ENCODE data around the gene STX1B.
A peak's percentile ranks its signal among the peaks of the same experiment; 100 is the strongest.
"Not testable (repeated sequence)": the region's sequence is repeated elsewhere in the genome, so short reads cannot be mapped to it uniquely, and the experiment has no call there.

The STX1B gene

DNA sequence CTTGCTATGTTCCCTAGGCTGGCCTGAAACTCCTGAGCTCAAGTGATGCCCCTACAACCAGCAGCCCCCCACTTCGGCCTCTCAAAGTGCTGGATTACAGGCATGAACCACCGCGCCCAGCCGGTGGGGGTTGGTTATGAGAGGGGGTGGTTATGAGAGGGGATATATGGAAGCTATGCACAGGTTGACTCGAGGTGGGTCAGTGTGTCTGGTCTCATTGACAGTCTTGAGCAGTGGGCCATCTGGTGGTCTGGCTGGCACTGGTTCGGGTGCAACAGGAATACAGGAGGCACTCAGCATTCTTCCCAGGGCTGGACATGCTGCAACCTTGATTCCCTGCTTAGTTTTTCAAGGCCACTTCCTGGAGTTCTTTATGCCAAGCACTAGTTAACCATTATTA, 5.6 kb upstream of the STX1B start:
- no peak for DNase-seq (ENCODE audit: extremely low read depth, low read depth)
- H3K4me3 ChIP-seq (replicated peaks; ENCODE audit: low read depth, low read length) = no peak overlapping the region
- no peak for TF ChIP-seq CTCF (IDR thresholded peaks at IDR 0.05; ENCODE audit: low read depth, low read length, missing control alignments)

- not testable (repeated sequence) for H3K4me3 ChIP-seq (replicated peaks; ENCODE audit: low read depth, low read length); DNase-seq (ENCODE audit: extremely low read depth, low read depth)
Observed at GRCh38 chr16:31013292-31013691, 2.9 kb upstream of the STX1B start.

- not testable (repeated sequence) for H3K4me3 ChIP-seq (replicated peaks; ENCODE audit: low read depth, low read length); DNase-seq (ENCODE audit: extremely low read depth, low read depth)
Observed at GRCh38 chr16:31011815-31012214, 1.4 kb upstream of the STX1B start.

DNA sequence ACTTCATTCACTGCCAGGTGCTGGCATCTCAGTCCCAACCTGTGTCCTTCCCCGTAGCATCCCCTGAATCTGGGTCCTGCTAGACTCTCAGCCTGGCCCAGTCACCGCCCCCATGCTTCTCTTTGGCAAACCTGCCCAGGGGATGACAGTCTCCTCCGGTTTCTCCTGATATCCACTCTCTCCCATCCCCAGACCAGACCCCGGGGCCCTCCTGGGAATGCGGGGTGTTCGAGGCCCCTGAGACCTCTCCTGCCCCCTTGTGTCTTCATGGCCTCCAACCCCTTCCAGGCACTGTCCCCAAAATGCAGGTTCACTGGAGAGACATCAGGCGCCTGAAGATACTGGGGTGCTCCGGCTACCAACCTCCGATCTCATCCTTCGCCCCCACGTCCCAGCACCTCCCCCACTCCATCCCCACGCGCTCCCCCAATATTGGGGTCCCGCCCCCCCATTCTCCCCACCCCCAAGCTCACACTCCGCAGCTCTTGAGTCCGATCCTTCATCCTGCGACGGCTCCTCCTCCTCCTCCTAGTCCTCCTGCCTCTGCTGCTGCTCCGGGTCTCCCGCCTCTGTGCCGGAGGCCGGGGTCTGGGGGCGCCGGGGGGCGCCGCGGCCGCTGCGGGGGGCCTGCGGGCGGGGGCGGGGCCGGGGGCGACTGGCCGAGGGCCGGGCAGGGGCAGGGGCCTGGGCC, 399 bp downstream of the STX1B start:
- no peak for DNase-seq (ENCODE audit: extremely low read depth, low read depth)
- peak; percentile 16 for TF ChIP-seq CTCF (IDR thresholded peaks at IDR 0.05; ENCODE audit: low read depth, low read length, missing control alignments)
- H3K4me3 ChIP-seq (replicated peaks; ENCODE audit: low read depth, low read length) = peak overlapping the region; percentile 30

GRCh38 chr16:31009120-31009519, 1.3 kb downstream of the STX1B start:
- H3K4me3 ChIP-seq (replicated peaks; ENCODE audit: low read depth, low read length) = no peak overlapping the region
- TF ChIP-seq CTCF (IDR thresholded peaks at IDR 0.05; ENCODE audit: low read depth, low read length, missing control alignments) = no peak
- no peak for DNase-seq (ENCODE audit: extremely low read depth, low read depth)

DNA sequence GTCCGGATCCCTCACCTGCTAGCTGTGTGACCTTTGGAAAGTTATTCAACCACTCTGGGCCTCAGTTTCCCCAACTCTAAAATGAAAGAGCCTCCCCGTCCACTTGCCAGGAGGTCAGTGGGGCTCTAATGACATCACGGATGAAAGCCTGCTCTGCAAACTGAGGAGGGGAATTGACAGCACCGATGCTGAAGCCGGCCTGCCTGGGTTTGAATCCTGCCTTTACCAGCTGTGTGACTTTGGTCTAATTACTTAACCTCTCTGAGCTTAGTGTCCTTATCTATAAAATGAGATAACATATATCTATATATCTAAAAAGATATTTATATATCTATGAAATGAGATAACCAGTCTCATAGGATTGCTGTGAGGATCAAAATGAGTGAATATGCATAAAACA, 1.9 kb downstream of the STX1B start:
- no peak for TF ChIP-seq CTCF (IDR thresholded peaks at IDR 0.05; ENCODE audit: low read depth, low read length, missing control alignments)
- no peak for DNase-seq (ENCODE audit: extremely low read depth, low read depth)
- H3K4me3 ChIP-seq (replicated peaks; ENCODE audit: low read depth, low read length) = no peak overlapping the region

DNA sequence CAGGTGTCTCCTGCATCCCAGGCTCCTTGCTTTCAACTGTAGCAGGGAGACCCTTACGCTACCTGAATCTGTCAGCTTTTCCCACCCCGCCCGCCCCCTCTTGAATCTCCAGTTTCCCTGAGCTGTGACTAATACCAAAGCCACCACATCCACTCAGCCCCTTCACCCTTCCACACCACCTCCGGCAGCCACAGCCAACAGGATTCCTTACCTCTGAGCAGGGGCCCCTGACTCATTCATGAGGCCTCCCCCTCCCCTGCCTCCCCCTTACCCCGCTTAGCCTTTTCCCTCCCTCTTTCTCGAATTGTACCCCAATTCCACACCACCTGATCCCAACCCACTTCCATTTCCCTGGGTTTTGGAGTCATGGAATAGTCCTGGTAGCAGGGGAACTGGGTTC, 2.3 kb downstream of the STX1B start:
- no peak for TF ChIP-seq CTCF (IDR thresholded peaks at IDR 0.05; ENCODE audit: low read depth, low read length, missing control alignments)
- no peak for DNase-seq (ENCODE audit: extremely low read depth, low read depth)
- no peak overlapping the region for H3K4me3 ChIP-seq (replicated peaks; ENCODE audit: low read depth, low read length)

DNA sequence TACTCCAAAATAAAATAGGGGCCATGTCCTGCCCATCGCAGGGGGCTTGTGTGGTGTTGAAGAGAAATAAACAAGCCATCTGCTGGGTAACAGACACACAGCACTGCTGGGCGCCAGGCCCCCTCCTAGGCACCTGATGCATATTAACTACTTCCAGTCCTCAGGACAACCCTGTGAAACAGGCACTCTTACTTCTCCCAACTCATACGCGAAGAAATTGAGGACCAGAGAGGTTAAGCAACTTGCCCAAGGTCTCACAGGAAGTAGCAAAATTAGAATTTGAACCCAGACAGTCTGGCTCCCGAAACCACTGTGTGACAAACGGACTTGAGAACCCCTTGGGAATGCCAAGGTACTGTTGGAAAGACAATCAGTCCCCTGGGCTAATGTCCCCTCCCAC, 2.8 kb downstream of the STX1B start:
- no peak for DNase-seq (ENCODE audit: extremely low read depth, low read depth)
- H3K4me3 ChIP-seq (replicated peaks; ENCODE audit: low read depth, low read length) = no peak overlapping the region
- TF ChIP-seq CTCF (IDR thresholded peaks at IDR 0.05; ENCODE audit: low read depth, low read length, missing control alignments) = no peak

Measured in HFF-Myc (cell line).